ENCODE results near the gene JMJD7.
A peak's percentile ranks its signal among the peaks of the same experiment; 100 is the strongest.

Gene JMJD7

GRCh38 chr15:41860049-41860828, 32.3 kb downstream of the JMJD7 start:
- no peak overlapping the region for H3K4me3 ChIP-seq (replicated peaks in 1 of 2; ENCODE audit: low read depth in 2 of 2, low read length in 2 of 2)
- DNase-seq (ENCODE audit: low read depth in 2 of 2) = peak in 1 of 2 donors; percentile 5
- TF ChIP-seq CTCF (IDR thresholded peaks at IDR 0.05; ENCODE audit: low read depth, low read length) = no peak

GRCh38 chr15:41861736-41862356, 34.0 kb downstream of the JMJD7 start:
- H3K4me3 ChIP-seq (replicated peaks in 1 of 2; ENCODE audit: low read depth in 2 of 2, low read length in 2 of 2) = no peak overlapping the region
- TF ChIP-seq CTCF (IDR thresholded peaks at IDR 0.05; ENCODE audit: low read depth, low read length) = no peak

GRCh38 chr15:41862515-41863116, 34.7 kb downstream of the JMJD7 start:
- DNase-seq (ENCODE audit: low read depth in 2 of 2) = no peak
- no peak for TF ChIP-seq CTCF (IDR thresholded peaks at IDR 0.05; ENCODE audit: low read depth, low read length)
- no peak overlapping the region for H3K4me3 ChIP-seq (replicated peaks in 1 of 2; ENCODE audit: low read depth in 2 of 2, low read length in 2 of 2)

More at GRCh38 chr15:41861736-41862356, 34.0 kb downstream of the JMJD7 start:
- no peak for DNase-seq (ENCODE audit: low read depth in 2 of 2)

- H3K4me3 ChIP-seq (replicated peaks in 1 of 2; ENCODE audit: low read depth in 2 of 2, low read length in 2 of 2) = no peak overlapping the region
- no peak for TF ChIP-seq CTCF (IDR thresholded peaks at IDR 0.05; ENCODE audit: low read depth, low read length)
- DNase-seq (ENCODE audit: low read depth in 2 of 2) = no peak
These were observed 37.7 kb downstream of the JMJD7 start for GRCh38 chr15:41865490-41866055.

GRCh38 chr15:41866263-41866703, 38.4 kb downstream of the JMJD7 start:
- H3K4me3 ChIP-seq (replicated peaks in 1 of 2; ENCODE audit: low read depth in 2 of 2, low read length in 2 of 2) = no peak overlapping the region
- DNase-seq (ENCODE audit: low read depth in 2 of 2) = no peak
- no peak for TF ChIP-seq CTCF (IDR thresholded peaks at IDR 0.05; ENCODE audit: low read depth, low read length)

- no peak for DNase-seq (ENCODE audit: low read depth in 2 of 2)
- TF ChIP-seq CTCF (IDR thresholded peaks at IDR 0.05; ENCODE audit: low read depth, low read length) = no peak
- H3K4me3 ChIP-seq (replicated peaks in 1 of 2; ENCODE audit: low read depth in 2 of 2, low read length in 2 of 2) = no peak overlapping the region
These were observed 39.1 kb downstream of the JMJD7 start for GRCh38 chr15:41866872-41867579.

Data from cardiac fibroblast (primary cell).